Psoas muscle (tissue), 8 donors: ENCODE data around the gene KCNK13. TPM values are rescaled to one million over a fixed set of nuclear protein-coding genes. Genes with fewer than 3 reads are reported as not detected.

Source experiments
- ATAC-seq, 4 donors: fragments of 200-7000 bp; cut with Tn5 transposase; one replicate each; pipeline ENCODE4 v1.9.1; 2020; ENCODE audit warnings: moderate library complexity in 3 of 4, mild to moderate bottlenecking in 2 of 4
- DNase-seq, 2 donors: peaks; one replicate each; pipeline ENCODE4 v3.0.0-alpha.2; 2020
- H3K27ac ChIP-seq: fragments of 200-600 bp; one replicate; pipeline ENCODE4 v1.8.0; 2022
- H3K27me3 ChIP-seq, 3 donors: fragments of 200-600 bp in 1 of 3; one replicate each; pipeline versions ENCODE4 v1.6.1 to v1.8.0; 2013 to 2022; ENCODE audit warnings: low read length in 2 of 3, mild to moderate bottlenecking in 2 of 3, moderate library complexity in 1 of 3; ENCODE audit not compliant: insufficient read depth in 3 of 3
- H3K36me3 ChIP-seq, 2 donors: fragments of 200-600 bp in 1 of 2; one replicate each; pipeline versions ENCODE4 v1.6.1 to v1.8.0; 2013 to 2022; ENCODE audit warnings: low read depth in 1 of 2, mild to moderate bottlenecking in 1 of 2, moderate library complexity in 1 of 2; ENCODE audit not compliant: insufficient read depth in 1 of 2
- H3K4me1 ChIP-seq: fragments of 200-600 bp; one replicate; pipeline ENCODE4 v1.8.0; 2022
- H3K4me3 ChIP-seq: fragments of 200-600 bp; one replicate; pipeline ENCODE4 v1.8.0; 2022; ENCODE audit warnings: mild to moderate bottlenecking
- H3K9me3 ChIP-seq: fragments of 200-600 bp; one replicate; pipeline ENCODE4 v1.8.0; 2022
- CTCF ChIP-seq: fragments of 200-600 bp; IDR thresholded peaks from one replicate; pipeline ENCODE4 v1.8.0; 2022; ENCODE audit warnings: antibody characterized with exemption
- WGBS, 3 donors: extraction: QIAGEN DNeasy Blood & Tissue Kit; methylation state at CpG; one replicate each; pipeline versions ENCODE4 v1.1.6 to v1.1.7; 2013; 5-methylcytosine and 5-hydroxymethylcytosine counted together
- intact Hi-C, 2 donors: fragments of 100-400 bp; cut with DNase I; formaldehyde crosslinking; loops; one replicate each; pipeline versions ENCODE4 v1.11.0 to v1.14.2; 2022
- polyA plus RNA-seq, 3 donors: library from polyadenylated mRNA; stranded (reverse); fragments of 200-250 nt; gene quantifications; one replicate each; pipeline ENCODE4 v1.2.3, GENCODE V29; 2013
- total RNA-seq, 4 donors: library from RNA; stranded (reverse); fragmentation: NEBNext Ultra II Directional in 2 of 4; extraction: Animal tissue kit (Norgen Biotek cat#: 25700) in 2 of 4; gene quantifications; one replicate each; pipeline versions ENCODE4 v1.2.1 to v1.2.4, GENCODE V29; 2021 to 2023
- donor health status: healthy with polysubstance abuse.
- donor health status: DM: no; HTN: no; CAD: no; lungs with moderate emphysema.
- donor health status: Bipolar disorder and iron deficiency.
- donor health status: healthy.
- donor health status: DM: yes; HTN: yes; CAD: no.
- donor health status: DM: no; HTN: no; CAD: no.
- donor health status: DM: no; HTN: no; CAD: no.
- donor health status: DM: yes; HTN: yes; CAD: no.

The KCNK13 gene
- total and polyA plus RNA-seq, 7 donors: 0.01 to 0.30 (median 0.03) TPM; not detected in 3

DNA sequence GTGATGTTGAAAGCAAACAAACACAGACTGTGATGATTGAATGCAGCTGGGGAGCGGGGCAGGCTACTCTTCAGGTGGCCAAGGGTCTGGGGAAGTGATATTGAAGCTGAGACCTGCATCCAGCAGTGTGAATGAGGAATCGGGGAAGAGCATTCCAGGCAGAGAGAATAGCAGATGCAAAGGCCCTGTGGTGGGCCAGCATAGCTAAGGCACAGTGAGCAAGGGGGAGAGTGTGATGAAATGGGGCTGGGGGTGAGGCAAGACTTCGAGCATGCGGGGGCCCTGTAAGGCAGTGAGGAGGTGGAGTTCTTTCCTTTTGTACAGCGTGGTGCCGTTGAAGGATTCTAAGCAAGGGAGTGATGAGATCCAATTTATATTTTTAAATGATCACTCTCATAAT lies 77.4 kb downstream of the KCNK13 start:
- Histone ChIP-seq H3K9me3 (no peaks in the 10 kb centered on the region), H3K36me3 (no peaks in the 10 kb centered on the region), H3K27ac (no peak overlapping the region), H3K27me3 (peaks cover 0 to 15% (median 2%) of the 10 kb centered on the region in 3 donors), H3K4me3 (no peak overlapping the region), H3K4me1 (no peaks in the 10 kb centered on the region)
- 84 to 89% (median 89%) methylated on average over 6 of the region's 6 CpGs for WGBS, 3 donors
- intact Hi-C loops: no loop called here
- ATAC-seq (no peak), DNase-seq (no peak)
- no peak for TF ChIP-seq CTCF

- DNase-seq (no peak), ATAC-seq (no peak)
- no peak overlapping the region for H3K27ac ChIP-seq
- TF ChIP-seq CTCF: no peak
- H3K4me3 ChIP-seq: no peak overlapping the region
- H3K9me3 ChIP-seq: no peaks in the 10 kb centered on the region
- H3K4me1 ChIP-seq: no peaks in the 10 kb centered on the region
- WGBS, 3 donors: 17 to 21% (median 17%) methylated on average over 12 of the region's 12 CpGs
- intact Hi-C loops: no loop called here
- peaks cover 0 to 15% (median 2%) of the 10 kb centered on the region in 3 donors for H3K27me3 ChIP-seq
- no peaks in the 10 kb centered on the region for H3K36me3 ChIP-seq
These were observed 78.6 kb downstream of the KCNK13 start for GRCh38 chr14:90140298-90140955.

- no peaks in the 10 kb centered on the region for H3K4me1 ChIP-seq
- intact Hi-C loops: no loop called here
- H3K4me3 ChIP-seq: no peak overlapping the region
- no peaks in the 10 kb centered on the region for H3K9me3 ChIP-seq
- no peak for ATAC-seq
- peaks cover 0 to 15% (median 2%) of the 10 kb centered on the region in 3 donors for H3K27me3 ChIP-seq
- no peak overlapping the region for H3K27ac ChIP-seq
- DNase-seq: no peak
- no peak for TF ChIP-seq CTCF
- no peaks in the 10 kb centered on the region for H3K36me3 ChIP-seq
- WGBS, 3 donors: 34 to 49% (median 42%) methylated on average over 5 of the region's 5 CpGs
These were observed 79.1 kb downstream of the KCNK13 start for GRCh38 chr14:90140956-90141316.

DNA sequence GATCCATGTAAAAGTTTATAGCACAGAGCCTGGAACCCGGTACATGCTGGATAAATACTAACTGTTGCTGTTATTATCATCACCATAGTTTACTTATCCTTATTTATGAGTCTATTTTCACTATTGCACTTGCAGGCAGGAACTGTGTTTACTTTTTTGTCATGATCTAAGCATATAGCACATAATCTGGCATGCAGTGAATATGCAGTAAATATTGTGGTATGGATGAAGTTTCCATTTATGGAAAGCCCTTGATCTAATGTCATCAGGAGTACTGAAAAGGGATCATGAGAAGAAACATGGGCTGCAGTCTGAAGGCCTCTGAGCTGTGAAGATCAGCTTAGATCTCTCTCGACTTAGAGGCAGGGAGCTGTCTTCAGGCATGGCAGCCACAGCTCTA lies 91.6 kb downstream of the KCNK13 start:
- intact Hi-C loops: no loop called here
- DNase-seq (no peak), ATAC-seq (no peak)
- TF ChIP-seq CTCF: no peak
- Histone ChIP-seq H3K4me3 (no peak overlapping the region), H3K27ac (no peak overlapping the region), H3K4me1 (no peaks in the 10 kb centered on the region), H3K9me3 (no peaks in the 10 kb centered on the region), H3K36me3 (no peaks in the 10 kb centered on the region), H3K27me3 (no peaks in the 10 kb centered on the region)
- WGBS, 3 donors: 75 to 82% (median 79%) methylated on average over 2 of the region's 2 CpGs

DNA sequence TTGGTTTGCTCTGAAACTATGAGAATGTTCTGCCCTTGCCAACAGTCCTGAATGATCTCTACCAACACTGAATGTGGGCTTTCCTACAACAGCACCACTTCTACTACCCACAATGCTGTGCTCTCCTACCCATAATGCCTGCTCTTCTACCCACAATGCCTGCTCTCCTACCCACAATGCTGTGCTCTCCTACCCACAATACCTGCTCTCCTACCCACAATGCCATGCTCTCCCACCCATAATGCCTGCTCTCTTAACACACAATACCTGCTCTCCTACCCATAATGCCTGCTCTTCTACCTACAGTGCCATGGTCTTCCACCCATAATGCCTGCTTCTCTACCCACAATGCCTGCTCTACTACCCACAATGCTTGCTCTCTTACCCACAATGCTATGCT lies 92.3 kb downstream of the KCNK13 start:
- no peak overlapping the region for H3K4me3 ChIP-seq
- TF ChIP-seq CTCF: no peak
- intact Hi-C loops: no loop called here
- H3K27ac ChIP-seq: no peak overlapping the region
- H3K4me1 ChIP-seq: no peaks in the 10 kb centered on the region
- no peak for ATAC-seq
- H3K36me3 ChIP-seq: no peaks in the 10 kb centered on the region
- DNase-seq: no peak
- no peaks in the 10 kb centered on the region for H3K27me3 ChIP-seq
- no peaks in the 10 kb centered on the region for H3K9me3 ChIP-seq
